Measurements from ENCODE around the gene AGL.
"Not testable (repeated sequence)": the region's sequence is repeated elsewhere in the genome, so short reads cannot be mapped to it uniquely, and the experiment has no call there.

AGL gene

GRCh38 chr1:99945174-99945573 is 95.0 kb downstream of the AGL start:
- Mint-ChIP-seq H3K27ac (no peak overlapping the region), H3K36me3 (no peaks in the 10 kb centered on the region), H3K4me1 (no peaks in the 10 kb centered on the region), H3K9me3 (no peaks in the 10 kb centered on the region), H3K27me3 (no peaks in the 10 kb centered on the region), H3K4me3 (no peak overlapping the region)
- ATAC-seq, result no peak

DNA sequence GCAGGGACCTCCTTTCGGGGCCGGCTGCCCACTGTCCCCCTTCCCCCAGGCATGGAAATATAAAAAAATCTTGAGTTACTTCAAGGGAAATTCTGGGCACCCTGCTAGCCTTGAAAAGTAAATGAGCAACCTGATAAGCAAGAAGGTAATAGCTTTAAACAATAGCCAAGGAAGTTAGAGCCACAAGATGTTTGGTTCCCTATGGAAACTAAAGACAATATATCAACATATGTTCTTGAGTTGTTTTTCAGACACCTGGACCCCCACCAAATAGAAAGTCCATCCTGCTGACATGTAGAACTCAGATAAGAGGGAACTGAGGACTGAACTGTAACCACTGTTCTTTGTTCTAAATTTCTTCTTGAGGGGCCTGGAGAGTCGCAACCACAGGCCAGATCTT is 100.3 kb downstream of the AGL start:
- Mint-ChIP-seq H3K9me3 (no peaks in the 10 kb centered on the region), H3K36me3 (no peaks in the 10 kb centered on the region), H3K4me3 (no peak overlapping the region), H3K27me3 (no peaks in the 10 kb centered on the region), H3K4me1 (no peaks in the 10 kb centered on the region), H3K27ac (no peak overlapping the region)
- no peak for ATAC-seq

DNA sequence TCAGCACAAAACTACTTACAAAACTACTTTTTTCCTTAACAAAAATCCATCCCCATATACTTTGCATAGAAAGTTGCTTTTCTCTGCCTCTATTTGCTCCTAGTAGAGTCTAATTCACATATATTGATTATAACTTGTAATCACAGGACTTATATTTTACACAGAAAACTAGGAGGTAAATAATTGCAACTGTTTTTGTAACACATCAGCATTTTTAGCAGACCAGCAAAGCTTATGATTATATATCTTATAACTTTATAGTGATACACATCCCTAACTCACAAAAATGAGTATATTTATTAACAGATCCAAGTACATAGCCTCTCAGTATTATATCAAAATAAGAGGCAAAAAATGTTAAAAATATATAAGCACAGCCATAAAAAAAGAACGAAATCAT is 102.4 kb downstream of the AGL start:
- Mint-ChIP-seq H3K27ac (no peak overlapping the region), H3K27me3 (no peaks in the 10 kb centered on the region), H3K36me3 (no peaks in the 10 kb centered on the region), H3K9me3 (no peaks in the 10 kb centered on the region), H3K4me3 (no peak overlapping the region), H3K4me1 (no peaks in the 10 kb centered on the region)
- ATAC-seq, result no peak

DNA sequence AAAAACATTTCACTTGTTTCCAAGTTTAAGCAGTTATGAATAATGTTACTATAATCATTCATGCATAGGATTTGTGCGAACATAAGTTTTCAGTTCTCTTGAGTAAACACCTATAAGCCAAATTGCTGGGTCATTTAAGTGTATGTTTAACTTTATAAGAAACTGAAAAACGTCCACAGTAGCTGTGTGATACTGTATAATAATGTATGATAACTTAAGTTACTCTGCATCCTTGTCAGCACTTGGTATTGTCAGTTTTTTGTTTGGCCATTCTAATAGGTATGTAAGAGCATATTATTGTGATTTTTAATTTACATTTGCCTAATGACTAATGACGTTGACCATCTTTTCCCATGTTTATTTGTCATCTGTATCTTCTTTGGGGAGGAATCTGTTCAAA is 105.2 kb downstream of the AGL start:
- no peaks in the 10 kb centered on the region for H3K9me3 Mint-ChIP-seq
- ATAC-seq, result no peak
- H3K36me3 Mint-ChIP-seq, result no peaks in the 10 kb centered on the region
- H3K27ac Mint-ChIP-seq, result no peak overlapping the region
- H3K4me1 Mint-ChIP-seq, result no peaks in the 10 kb centered on the region
- H3K27me3 Mint-ChIP-seq, result no peaks in the 10 kb centered on the region
- no peak overlapping the region for H3K4me3 Mint-ChIP-seq

GRCh38 chr1:99956755-99957154 is 106.6 kb downstream of the AGL start:
- Mint-ChIP-seq H3K27ac (no peak overlapping the region), H3K4me3 (no peak overlapping the region), H3K27me3 (no peaks in the 10 kb centered on the region), H3K4me1 (no peaks in the 10 kb centered on the region), H3K9me3 (no peaks in the 10 kb centered on the region), H3K36me3 (no peaks in the 10 kb centered on the region)
- no peak for ATAC-seq

GRCh38 chr1:99957818-99958217 is 107.7 kb downstream of the AGL start:
- H3K27ac Mint-ChIP-seq, result no peak overlapping the region
- no peaks in the 10 kb centered on the region for H3K36me3 Mint-ChIP-seq
- H3K9me3 Mint-ChIP-seq, result no peaks in the 10 kb centered on the region
- no peaks in the 10 kb centered on the region for H3K27me3 Mint-ChIP-seq
- H3K4me3 Mint-ChIP-seq, result no peak overlapping the region
- no peak for ATAC-seq
- H3K4me1 Mint-ChIP-seq, result no peaks in the 10 kb centered on the region

- ATAC-seq, H3K36me3 Mint-ChIP-seq, H3K4me3 Mint-ChIP-seq, H3K27me3 Mint-ChIP-seq, H3K4me1 Mint-ChIP-seq, H3K9me3 Mint-ChIP-seq, H3K27ac Mint-ChIP-seq: not testable (repeated sequence)
Observed at GRCh38 chr1:99959189-99959705, 109.1 kb downstream of the AGL start.

GRCh38 chr1:99960260-99960659 is 110.1 kb downstream of the AGL start:
- not testable (repeated sequence) for ATAC-seq, H3K36me3 Mint-ChIP-seq, H3K4me1 Mint-ChIP-seq, H3K27me3 Mint-ChIP-seq, H3K9me3 Mint-ChIP-seq, H3K27ac Mint-ChIP-seq, H3K4me3 Mint-ChIP-seq

DNA sequence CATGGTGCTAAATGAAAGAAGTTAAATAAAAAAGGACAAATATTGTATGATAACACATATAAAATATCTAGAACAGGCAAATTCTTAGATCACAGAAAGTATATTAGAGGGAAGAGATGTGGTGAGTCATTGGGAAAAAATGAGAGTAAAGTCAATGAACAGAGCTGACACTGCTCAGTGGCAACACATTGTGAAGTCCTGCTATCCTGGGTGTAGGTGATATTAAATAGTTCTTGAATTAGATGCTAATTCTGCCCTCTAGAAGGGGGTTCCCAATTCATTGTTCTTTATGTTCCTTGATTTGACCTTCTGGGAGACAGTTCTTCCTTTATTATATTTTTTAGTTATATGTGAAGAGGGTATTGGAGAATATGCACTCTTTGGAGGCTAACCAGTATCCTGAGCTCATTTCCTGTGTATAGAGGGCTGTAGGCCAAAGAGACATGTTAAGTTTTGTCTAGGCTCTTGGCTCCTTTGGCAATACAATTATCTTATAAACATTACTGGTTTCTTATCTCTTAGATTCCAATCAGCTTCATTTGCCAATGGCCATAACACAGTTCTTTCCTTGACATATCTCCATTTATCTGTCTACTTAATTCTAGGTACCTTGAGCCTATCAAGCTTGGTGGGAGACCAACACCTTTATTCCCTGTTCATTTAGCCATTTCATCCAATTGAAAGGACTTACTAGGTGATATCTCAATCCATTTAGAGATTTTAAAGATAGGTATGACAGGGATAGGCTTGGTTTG is 113.1 kb downstream of the AGL start:
- Mint-ChIP-seq H3K27me3 (no peaks in the 10 kb centered on the region), H3K4me3 (no peak overlapping the region), H3K4me1 (peaks cover 4% of the 10 kb centered on the region), H3K36me3 (no peaks in the 10 kb centered on the region), H3K27ac (no peak overlapping the region), H3K9me3 (no peaks in the 10 kb centered on the region)
- no peak for ATAC-seq

DNA sequence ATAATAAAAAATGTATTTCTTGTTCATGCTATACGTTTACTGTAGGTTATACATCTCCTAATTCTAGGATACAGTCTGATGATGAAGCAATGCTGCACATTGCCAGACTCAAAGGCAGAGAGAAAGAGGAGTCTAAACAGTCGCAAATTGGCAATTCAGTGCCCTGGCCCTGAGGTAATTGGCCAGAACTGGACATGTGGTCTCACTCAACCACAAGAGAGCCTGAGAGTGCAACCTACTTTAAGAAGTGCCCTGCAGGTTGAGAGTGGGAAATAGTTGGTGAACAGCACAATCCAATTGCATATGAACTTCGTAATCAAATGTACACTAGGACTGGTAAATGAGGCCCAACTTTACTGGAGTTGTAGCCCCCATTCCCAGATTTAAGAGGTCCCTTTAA is 114.6 kb downstream of the AGL start:
- H3K36me3 Mint-ChIP-seq, result no peaks in the 10 kb centered on the region
- no peak for ATAC-seq
- no peak overlapping the region for H3K27ac Mint-ChIP-seq
- no peak overlapping the region for H3K4me3 Mint-ChIP-seq
- H3K9me3 Mint-ChIP-seq, result no peaks in the 10 kb centered on the region
- H3K27me3 Mint-ChIP-seq, result no peaks in the 10 kb centered on the region
- H3K4me1 Mint-ChIP-seq, result peaks cover 13% of the 10 kb centered on the region

- H3K27ac Mint-ChIP-seq, result no peak overlapping the region
- H3K9me3 Mint-ChIP-seq, result no peaks in the 10 kb centered on the region
- H3K36me3 Mint-ChIP-seq, result no peaks in the 10 kb centered on the region
- peaks cover 16% of the 10 kb centered on the region for H3K4me1 Mint-ChIP-seq
- H3K27me3 Mint-ChIP-seq, result no peaks in the 10 kb centered on the region
- H3K4me3 Mint-ChIP-seq, result no peak overlapping the region
- ATAC-seq, result no peak
Observed at GRCh38 chr1:99965646-99966375, 115.7 kb downstream of the AGL start.

GRCh38 chr1:99968214-99968613 is 118.1 kb downstream of the AGL start:
- no peak for ATAC-seq
- Mint-ChIP-seq H3K9me3 (no peaks in the 10 kb centered on the region), H3K27me3 (no peaks in the 10 kb centered on the region), H3K4me3 (no peak overlapping the region), H3K4me1 (peaks cover 29% of the 10 kb centered on the region), H3K27ac (peak overlapping the region; percentile 60), H3K36me3 (no peaks in the 10 kb centered on the region)

DNA sequence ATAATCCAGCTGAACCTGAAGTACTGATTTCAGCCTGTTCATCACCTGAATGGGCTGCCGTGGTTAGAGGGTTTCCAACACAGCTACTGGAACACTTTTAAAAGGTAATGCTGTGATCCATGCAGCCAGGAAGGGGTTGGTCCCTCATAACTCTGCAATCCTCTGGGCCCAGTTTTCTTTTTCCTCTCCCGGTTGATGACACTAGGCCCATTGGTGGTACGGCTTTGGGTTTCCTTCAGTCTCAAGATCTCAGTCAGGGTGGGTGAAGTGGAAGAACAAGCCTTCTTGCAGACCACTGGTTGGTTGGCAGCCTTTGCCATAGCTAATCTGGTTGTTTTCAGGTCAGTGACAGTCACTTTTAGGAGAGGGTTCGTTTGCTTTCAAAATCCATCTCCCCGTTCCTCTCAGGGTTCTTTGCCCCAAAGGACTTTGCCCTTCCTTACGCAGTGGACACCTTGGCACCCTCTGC is 119.1 kb downstream of the AGL start:
- ATAC-seq, result peak; percentile 34

DNA sequence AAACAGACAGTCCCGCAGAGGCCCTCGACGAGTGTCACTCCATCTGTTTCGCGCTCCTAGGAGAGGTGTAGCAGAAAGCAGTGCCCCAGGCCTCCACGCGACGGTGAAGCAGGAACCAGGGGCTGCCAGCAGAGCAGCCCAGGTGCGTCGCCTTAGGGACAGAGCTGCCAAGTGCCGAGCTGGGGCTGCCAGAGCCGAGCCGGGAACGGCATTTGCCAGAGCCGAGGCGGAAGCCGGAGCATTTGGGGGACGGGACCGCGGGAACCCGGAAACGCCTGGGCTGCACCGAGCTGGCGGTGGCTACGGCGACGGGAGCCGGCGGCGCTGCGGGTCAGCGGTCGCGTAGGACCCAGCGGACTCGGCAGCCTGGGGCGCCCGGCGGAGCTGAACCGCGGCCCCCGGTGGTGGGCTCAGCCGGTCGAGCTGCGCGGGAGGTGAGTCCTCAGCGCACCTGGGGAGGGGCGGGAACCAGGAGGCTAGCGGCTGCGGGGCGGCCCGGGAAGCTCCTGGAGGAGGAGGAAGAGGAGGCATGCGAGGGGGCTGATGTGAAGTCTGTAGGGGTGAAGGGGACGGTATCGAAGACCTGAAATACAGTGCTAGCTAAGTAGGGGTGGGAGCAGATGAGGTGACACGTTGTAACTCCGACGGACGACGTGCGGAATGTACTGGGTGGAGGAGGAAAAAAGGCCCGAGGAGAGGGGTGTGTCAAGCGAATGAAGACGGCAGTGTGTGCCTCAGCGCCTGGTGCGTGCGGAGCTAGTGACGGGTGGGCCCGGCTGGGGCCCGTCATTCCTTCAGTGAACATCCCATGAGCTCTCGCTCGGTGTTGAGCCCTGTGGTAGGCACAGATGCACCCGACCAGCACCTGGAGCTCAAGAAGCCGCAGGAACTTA is 119.8 kb downstream of the AGL start, which contains the start of gene SLC35A3:
TSS of gene SLC35A3 (plus strand) at position 268 of the 893 bp plus-strand sequence. CDS start 23,559 bp downstream, outside the sequence.
- Mint-ChIP-seq H3K9me3 (no peaks in the 10 kb centered on the region), H3K27me3 (no peaks in the 10 kb centered on the region), H3K27ac (peak within 1 kb of the TSS; percentile 88), H3K36me3 (peaks cover 2% of the 10 kb centered on the region), H3K4me3 (peak within 1 kb of the TSS; percentile 95), H3K4me1 (peaks cover 29% of the 10 kb centered on the region)
- ATAC-seq, result peak; percentile 94

More for the DNA sequence above, 119.1 kb downstream of the AGL start:
- peak overlapping the region; percentile 95 for H3K4me3 Mint-ChIP-seq
- H3K9me3 Mint-ChIP-seq, result no peaks in the 10 kb centered on the region
- H3K27ac Mint-ChIP-seq, result peak overlapping the region; percentile 88
- H3K4me1 Mint-ChIP-seq, result peaks cover 29% of the 10 kb centered on the region
- H3K36me3 Mint-ChIP-seq, result no peaks in the 10 kb centered on the region
- H3K27me3 Mint-ChIP-seq, result no peaks in the 10 kb centered on the region

DNA sequence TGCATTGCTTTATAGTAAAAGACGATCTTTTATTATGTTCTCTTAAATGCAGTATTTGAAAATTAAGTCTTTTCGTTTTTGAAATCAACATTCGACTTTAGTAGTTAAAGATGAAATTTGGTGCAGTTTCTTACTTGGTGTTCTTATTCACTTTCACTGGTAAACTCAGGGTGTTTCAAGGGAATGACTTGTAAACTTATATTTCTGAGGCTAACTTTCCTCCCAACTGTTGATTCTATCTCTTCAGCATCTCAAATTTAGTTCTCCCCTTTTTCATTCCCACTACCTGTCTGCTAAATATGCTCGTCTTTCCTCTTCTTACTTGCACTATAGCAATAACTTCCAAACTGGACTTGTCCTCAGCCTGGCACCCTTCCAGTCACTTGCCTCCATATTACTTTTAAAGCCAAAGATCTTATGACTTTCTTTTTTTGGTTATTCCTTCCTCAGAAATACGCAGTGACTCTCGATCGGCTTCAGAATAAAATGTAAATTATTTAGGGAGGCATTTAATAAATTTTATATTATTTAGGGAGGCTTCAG is 120.6 kb downstream of the AGL start:
- no peaks in the 10 kb centered on the region for H3K27me3 Mint-ChIP-seq
- no peak for ATAC-seq
- H3K4me3 Mint-ChIP-seq, result peak overlapping the region; percentile 95
- no peaks in the 10 kb centered on the region for H3K9me3 Mint-ChIP-seq
- H3K27ac Mint-ChIP-seq, result peak overlapping the region; percentile 88
- peaks cover 29% of the 10 kb centered on the region for H3K4me1 Mint-ChIP-seq
- peaks cover 10% of the 10 kb centered on the region for H3K36me3 Mint-ChIP-seq
